Calu3 (cell line): ENCODE measurements around the gene RFX5. TPM values are rescaled to one million over a fixed set of nuclear protein-coding genes. Genes with fewer than 3 reads are reported as not detected.

Experiments used
- BruUV-seq: library from RNA; stranded (reverse); fragments of 400-500 nt; replicated peaks from 2 replicates; lab custom pipeline; 2021; lab: Mats Ljungman, UMichigan
- CTCF ChIA-PET: fragments of 300-600 bp; sonication (Branson Sonifier 250); formaldehyde crosslinking; loops from one replicate; lab custom pipeline; 2022; ENCODE audit warnings: antibody characterized with exemption; lab: Charles Lee
- DNase-seq: peaks from one replicate; pipeline ENCODE4 v3.0.0; 2022
- H3K27ac Mint-ChIP-seq: one replicate; pipeline ENCODE4 v1.8.0; 2022; ENCODE audit warnings: mixed read lengths; ENCODE audit not compliant: unreplicated experiment
- H3K27me3 Mint-ChIP-seq: one replicate; pipeline ENCODE4 v1.8.0; 2022; ENCODE audit warnings: mixed read lengths; ENCODE audit not compliant: unreplicated experiment
- H3K36me3 Mint-ChIP-seq: one replicate; pipeline ENCODE4 v1.8.0; 2022; ENCODE audit warnings: mild to moderate bottlenecking, moderate library complexity, mixed read lengths; ENCODE audit not compliant: insufficient read depth, unreplicated experiment
- H3K4me1 Mint-ChIP-seq: one replicate; pipeline ENCODE4 v1.8.0; 2022; ENCODE audit warnings: mild to moderate bottlenecking, low read depth, mixed read lengths; ENCODE audit not compliant: unreplicated experiment
- H3K4me3 Mint-ChIP-seq: one replicate; pipeline ENCODE4 v1.8.0; 2022; ENCODE audit warnings: mild to moderate bottlenecking, low read depth, moderate library complexity, mixed read lengths; ENCODE audit not compliant: unreplicated experiment
- H3K9me3 Mint-ChIP-seq: one replicate; pipeline ENCODE4 v1.8.0; 2022; ENCODE audit warnings: low read depth, mixed read lengths; ENCODE audit not compliant: unreplicated experiment
- intact Hi-C: fragments of 100-400 bp; cut with micrococcal nuclease; formaldehyde crosslinking; loops from one replicate; pipeline ENCODE4 v1.10.0; 2022; ENCODE audit not compliant: unreplicated experiment
- total RNA-seq: library from RNA; stranded (reverse); gene quantifications from 2 replicates; pipeline ENCODE4 v1.2.3, GENCODE V29; 2022
- TF ChIP-seq, protein P1 (sequence below): fragments of 200-600 bp; IDR thresholded peaks from one replicate; pipeline ENCODE4 v1.8.0; 2022; ENCODE audit warnings: antibody characterized with exemption; ENCODE audit not compliant: unreplicated experiment

Gene RFX5
- total RNA-seq, 1 experiment from 2014 or later = 82.4 TPM

DNA sequence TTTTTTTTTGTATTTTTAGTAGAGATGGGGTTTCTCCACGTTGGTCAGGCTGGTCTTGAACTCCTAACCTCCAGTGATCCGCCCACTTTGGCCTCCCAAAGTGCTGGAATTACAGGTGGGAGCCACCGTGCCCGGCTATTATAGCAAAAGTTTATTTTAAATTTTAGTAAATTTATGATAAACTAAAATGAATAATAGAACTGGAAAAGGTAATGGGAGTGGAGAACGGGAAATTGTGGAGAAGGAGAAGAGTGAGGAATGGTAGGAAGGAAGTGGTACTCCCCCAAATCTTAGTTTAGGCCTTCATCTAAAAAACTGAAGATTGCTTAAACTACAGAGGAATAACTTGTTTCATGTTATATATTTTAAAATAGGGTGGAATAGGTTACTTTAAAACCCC, 12.2 kb downstream of the RFX5 start:
- Mint-ChIP-seq H3K9me3 (no peaks in the 10 kb centered on the region), H3K36me3 (peaks cover 5% of the 10 kb centered on the region), H3K4me3 (no peak overlapping the region), H3K27me3 (no peaks in the 10 kb centered on the region), H3K4me1 (no peaks in the 10 kb centered on the region), H3K27ac (no peak overlapping the region)
- intact Hi-C loops = no loop called here
- CTCF ChIA-PET = no interaction called here
- TF ChIP-seq, protein P1, sequence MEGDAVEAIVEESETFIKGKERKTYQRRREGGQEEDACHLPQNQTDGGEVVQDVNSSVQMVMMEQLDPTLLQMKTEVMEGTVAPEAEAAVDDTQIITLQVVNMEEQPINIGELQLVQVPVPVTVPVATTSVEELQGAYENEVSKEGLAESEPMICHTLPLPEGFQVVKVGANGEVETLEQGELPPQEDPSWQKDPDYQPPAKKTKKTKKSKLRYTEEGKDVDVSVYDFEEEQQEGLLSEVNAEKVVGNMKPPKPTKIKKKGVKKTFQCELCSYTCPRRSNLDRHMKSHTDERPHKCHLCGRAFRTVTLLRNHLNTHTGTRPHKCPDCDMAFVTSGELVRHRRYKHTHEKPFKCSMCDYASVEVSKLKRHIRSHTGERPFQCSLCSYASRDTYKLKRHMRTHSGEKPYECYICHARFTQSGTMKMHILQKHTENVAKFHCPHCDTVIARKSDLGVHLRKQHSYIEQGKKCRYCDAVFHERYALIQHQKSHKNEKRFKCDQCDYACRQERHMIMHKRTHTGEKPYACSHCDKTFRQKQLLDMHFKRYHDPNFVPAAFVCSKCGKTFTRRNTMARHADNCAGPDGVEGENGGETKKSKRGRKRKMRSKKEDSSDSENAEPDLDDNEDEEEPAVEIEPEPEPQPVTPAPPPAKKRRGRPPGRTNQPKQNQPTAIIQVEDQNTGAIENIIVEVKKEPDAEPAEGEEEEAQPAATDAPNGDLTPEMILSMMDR = no peak
- no peak for DNase-seq
- BruUV-seq = no TSS peak

DNA sequence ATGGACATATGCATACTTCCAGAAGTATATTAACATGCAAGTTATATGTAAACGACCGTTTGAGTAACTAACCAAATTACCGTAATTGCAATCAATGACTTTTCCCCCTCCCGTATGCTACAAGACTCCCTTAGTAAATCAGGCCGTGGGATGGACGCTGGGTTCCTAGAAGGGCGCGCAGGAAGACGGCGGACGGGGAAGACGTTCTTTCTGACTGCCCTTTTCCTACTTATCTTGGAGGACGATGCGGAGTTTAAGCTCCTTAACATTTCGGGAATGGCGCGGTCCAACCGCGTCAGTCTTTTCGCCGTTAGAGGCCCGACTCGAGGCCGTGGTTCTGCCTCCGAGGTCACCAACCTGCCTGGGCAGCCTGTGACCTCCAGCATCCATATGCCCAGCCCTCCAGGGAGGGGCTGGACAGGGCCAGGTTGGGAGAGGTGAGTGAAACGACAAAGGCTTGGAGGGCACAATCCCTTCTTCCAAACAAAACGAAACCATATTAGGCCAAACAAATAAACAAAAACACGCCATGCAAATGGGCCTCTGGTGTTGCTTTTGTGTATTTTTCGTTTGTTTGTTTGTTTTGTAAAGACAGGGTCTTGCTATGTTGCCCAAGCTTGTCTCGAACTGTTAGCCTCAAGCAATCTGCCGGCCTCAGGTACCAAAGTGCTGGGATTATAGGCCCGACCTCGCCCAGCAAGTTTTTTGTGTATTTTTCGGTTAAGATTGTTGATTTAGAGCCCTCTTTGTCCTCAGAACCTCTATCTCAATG, 19.0 kb downstream of the RFX5 start:
- Mint-ChIP-seq H3K27ac (peak overlapping the region; percentile 92), H3K27me3 (no peaks in the 10 kb centered on the region), H3K4me1 (peaks cover 14% of the 10 kb centered on the region), H3K9me3 (no peaks in the 10 kb centered on the region), H3K36me3 (peaks cover 40% of the 10 kb centered on the region), H3K4me3 (peak overlapping the region; percentile 90)
- TF ChIP-seq, protein P1 = no peak
- intact Hi-C loops = no loop called here
- no TSS peak for BruUV-seq
- CTCF ChIA-PET = interaction anchor here (0.6 to 2.6 kb wide), 11 partner anchors 13 to 131 kb away, joined by 3 to 22 read pairs (median 5); partner anchors contain the start of genes PSMB4 and SELENBP1
- peak; percentile 15 for DNase-seq

GRCh38 chr1:151327223-151327902, 19.7 kb downstream of the RFX5 start, which contains the start of gene PI4KB:
Gene PI4KB, minus strand, starts transcription at chr1:151327416. Its CDS starts 10,935 bp downstream, at chr1:151316481.
- peak; percentile 96 for DNase-seq
- intact Hi-C loops = no loop called here
- peaks cover 14% of the 10 kb centered on the region for H3K4me1 Mint-ChIP-seq
- no peaks in the 10 kb centered on the region for H3K9me3 Mint-ChIP-seq
- H3K4me3 Mint-ChIP-seq = peak within 1 kb of the TSS; percentile 90
- TF ChIP-seq, protein P1 = no peak
- no peaks in the 10 kb centered on the region for H3K27me3 Mint-ChIP-seq
- CTCF ChIA-PET = interaction anchor here (0.6 to 2.6 kb wide), 11 partner anchors 14 to 1151 kb away, joined by 3 to 22 read pairs (median 4); partner anchors contain the start of genes PSMB4 and SELENBP1
- BruUV-seq = no TSS peak
- peaks cover 41% of the 10 kb centered on the region for H3K36me3 Mint-ChIP-seq
- H3K27ac Mint-ChIP-seq = peak within 1 kb of the TSS; percentile 92

DNA sequence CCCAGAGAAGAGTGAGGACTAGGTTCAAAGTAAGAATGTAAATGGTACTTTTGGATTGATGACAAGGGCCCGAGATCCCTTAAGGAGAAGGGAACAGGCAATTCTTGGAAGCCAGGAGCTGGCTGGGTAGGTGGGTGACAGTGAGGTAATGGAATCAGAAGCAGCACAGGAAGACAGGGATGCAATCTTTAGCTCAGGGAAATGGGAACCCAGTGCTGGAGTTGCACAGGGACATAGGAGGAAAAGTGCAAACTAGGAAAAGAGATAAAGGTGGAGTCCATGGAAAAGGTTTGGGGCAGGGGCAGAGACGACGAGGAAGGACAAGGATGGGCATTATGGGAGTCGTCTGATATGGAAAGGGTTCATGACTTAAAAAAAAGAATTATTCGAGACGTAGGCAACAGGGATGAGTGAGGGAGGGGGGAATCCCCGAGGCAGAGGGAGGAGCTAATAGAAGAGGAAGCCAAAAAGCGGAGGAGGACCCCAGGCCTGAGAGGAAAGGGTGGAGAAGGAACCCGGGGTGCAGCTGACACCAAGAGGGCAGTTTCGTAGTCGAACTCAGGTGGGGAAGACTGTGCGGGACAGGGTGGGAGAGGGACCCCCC, 20.3 kb downstream of the RFX5 start:
- Mint-ChIP-seq H3K4me3 (peak overlapping the region; percentile 90), H3K9me3 (no peaks in the 10 kb centered on the region), H3K4me1 (peaks cover 14% of the 10 kb centered on the region), H3K36me3 (peaks cover 41% of the 10 kb centered on the region), H3K27ac (peak overlapping the region; percentile 92), H3K27me3 (no peaks in the 10 kb centered on the region)
- TF ChIP-seq, protein P1 = no peak
- BruUV-seq = no TSS peak
- intact Hi-C loops = no loop called here
- DNase-seq = peak; percentile 41
- CTCF ChIA-PET = interaction anchor here (0.7 to 2.6 kb wide), 7 partner anchors 10 to 1150 kb away, joined by 3 to 22 read pairs (median 3); partner anchors contain the start of gene PSMB4
